Endothelial cell of umbilical vein (primary cell): ENCODE results near the gene CTU2. TPM values are rescaled to one million over a fixed set of nuclear protein-coding genes. Genes with fewer than 3 reads are reported as not detected.

Experiments
- BruUV-seq: library from RNA; stranded (reverse); fragments of 400-500 nt; replicated peaks from 2 replicates; lab custom pipeline; 2021; lab: Mats Ljungman, UMichigan
- CTCF ChIA-PET: fragments of 300-600, 350-600 bp; sonication (Branson Sonifier 250); formaldehyde crosslinking; loops from one replicate; lab custom pipeline; 2021; ENCODE audit warnings: antibody characterized with exemption, inconsistent platforms; lab: Charles Lee
- POLR2A ChIA-PET: fragments of 300-600, 350-600 bp; sonication (Branson Sonifier 250); formaldehyde crosslinking; loops from one replicate; lab custom pipeline; 2021; ENCODE audit warnings: antibody characterized with exemption, inconsistent platforms; lab: Charles Lee
- DNase-seq: peaks from one replicate; pipeline ENCODE4 v3.0.0-alpha.2; 2011; ENCODE audit warnings: low read depth, low spot score
- FAIRE-seq: peaks from 2 replicates; lab custom pipeline; 2011; peaks lifted over from hg19 to GRCh38; lab: Jason Lieb, UNC
- H2AFZ ChIP-seq: 2 replicates; pipeline ENCODE4 v1.6.0; 2012; ENCODE audit warnings: low read depth, low read length, control low read depth, inconsistent platforms
- H3K27ac ChIP-seq: 2 replicates; pipeline ENCODE4 v1.5.1; 2011; ENCODE audit warnings: low read depth, mild to moderate bottlenecking, control low read depth, low read length, moderate library complexity; ENCODE audit not compliant: insufficient read depth
- H3K27me3 ChIP-seq, 2 experiments: 2 replicates each; pipeline versions ENCODE4 v1.6.0 to v1.6.1; 2011; ENCODE audit warnings: low read length in 2 of 2, mixed read lengths in 1 of 2; ENCODE audit not compliant: control insufficient read depth in 2 of 2, insufficient read depth in 2 of 2
- H3K36me3 ChIP-seq, 2 experiments: 2 replicates in 1 of 2; 3 replicates in 1 of 2; pipeline ENCODE4 v1.5.1; 2011; ENCODE audit warnings: low read length in 2 of 2, mild to moderate bottlenecking in 1 of 2, moderate library complexity in 1 of 2; ENCODE audit not compliant: control insufficient read depth in 2 of 2, insufficient read depth in 2 of 2; ENCODE audit errors: extremely low read depth in 1 of 2
- H3K4me1 ChIP-seq: 3 replicates; pipeline ENCODE4 v1.5.1; 2011; ENCODE audit warnings: mild to moderate bottlenecking, low read length; ENCODE audit not compliant: control insufficient read depth, insufficient read depth; ENCODE audit errors: extremely low read depth
- H3K4me2 ChIP-seq: 2 replicates; pipeline ENCODE4 v1.6.1; 2011; ENCODE audit warnings: low read length, control low read depth, mixed read lengths; ENCODE audit not compliant: insufficient read depth
- H3K4me3 ChIP-seq, 3 experiments: fragments of 200-600 bp in 1 of 3; sonication (generic), shearing (Covaris generic) in 1 of 3; replicated peaks in 1 of 3; 2 replicates each; pipeline ENCODE4 v1.5.1; 2011 to 2016; ENCODE audit warnings: control low read depth in 3 of 3, low read length in 3 of 3, mild to moderate bottlenecking in 2 of 3, inconsistent platforms in 1 of 3, low read depth in 1 of 3, moderate library complexity in 1 of 3; ENCODE audit not compliant: insufficient read depth in 1 of 3
- H3K79me2 ChIP-seq: 2 replicates; pipeline ENCODE4 v1.6.0; 2012; ENCODE audit warnings: low read length, inconsistent platforms; ENCODE audit not compliant: control insufficient read depth, insufficient read depth
- H3K9ac ChIP-seq: replicated peaks from 2 replicates; pipeline ENCODE3; 2011; ENCODE audit warnings: low read length, control low read depth; ENCODE audit not compliant: insufficient read depth; ENCODE audit errors: extremely low read depth
- H3K9me1 ChIP-seq: replicated peaks from 3 replicates; pipeline ENCODE4 v1.6.0; 2011; ENCODE audit warnings: mild to moderate bottlenecking, low read length; ENCODE audit not compliant: control insufficient read depth, insufficient read depth; ENCODE audit errors: extremely low read depth
- H3K9me3 ChIP-seq: replicated peaks from 2 replicates; pipeline ENCODE4 v1.5.1; 2012; ENCODE audit warnings: low read length, inconsistent platforms; ENCODE audit not compliant: control insufficient read depth, insufficient read depth
- H4K20me1 ChIP-seq: replicated peaks from 2 replicates; pipeline ENCODE3; 2011; ENCODE audit warnings: mild to moderate bottlenecking, low read length; ENCODE audit not compliant: control insufficient read depth, insufficient read depth; ENCODE audit errors: extremely low read depth
- EZH2 ChIP-seq: IDR thresholded peaks from 2 replicates; pipeline ENCODE4 v1.6.1; 2012; ENCODE audit warnings: borderline replicate concordance, low read depth, mild to moderate bottlenecking, moderate library complexity, low read length, inconsistent platforms; ENCODE audit not compliant: severe bottlenecking
- FOS ChIP-seq: IDR thresholded peaks from 2 replicates; pipeline ENCODE4 v1.6.1; 2011; ENCODE audit warnings: mild to moderate bottlenecking, low read length, moderate library complexity, borderline replicate concordance; ENCODE audit not compliant: insufficient read depth
- GATA2 ChIP-seq: IDR thresholded peaks from 2 replicates; pipeline ENCODE4 v1.7.0; 2011; ENCODE audit warnings: low read depth, mild to moderate bottlenecking, moderate library complexity, mixed read lengths, low read length; ENCODE audit not compliant: insufficient read length, insufficient read depth
- JUN ChIP-seq: IDR thresholded peaks from 2 replicates; pipeline ENCODE4 v1.6.1; 2011; ENCODE audit warnings: borderline replicate concordance, low read depth; ENCODE audit not compliant: insufficient read length, insufficient read depth
- MYC ChIP-seq: IDR thresholded peaks from one replicate; pipeline ENCODE4 v1.6.1; 2011; ENCODE audit warnings: mild to moderate bottlenecking, low read depth, low read length
- POLR2A ChIP-seq: IDR thresholded peaks from 2 replicates; pipeline ENCODE4 v1.6.1; 2012; ENCODE audit warnings: low read depth, mild to moderate bottlenecking, control low read depth, low read length
- POLR2AphosphoS5 ChIP-seq: IDR thresholded peaks from 2 replicates; pipeline ENCODE4 v1.6.1; 2012; ENCODE audit warnings: low read depth, mild to moderate bottlenecking, control low read depth, low read length, moderate library complexity; ENCODE audit not compliant: insufficient read depth
- dilution Hi-C: fragments of 300-500 bp; cut with MboI; formaldehyde crosslinking; loops from one replicate; pipeline ENCODE4 v1.15.0; 2019; ENCODE audit warnings: low sequenced_read_pairs; ENCODE audit not compliant: extremely low pct_ligation_motif_present
- intact Hi-C: fragments of 100-400 bp; cut with micrococcal nuclease; formaldehyde crosslinking; loops from one replicate; pipeline ENCODE4 v1.10.0; 2022
- polyA plus RNA-seq, 4 experiments: library from polyadenylated mRNA; depleted of rRNA in 3 of 4; stranded (reverse) in 3 of 4; unstranded in 1 of 4; fragments of >200 nt; gene quantifications; 2 replicates each; pipeline versions ENCODE4 v1.2.1 to v1.2.3, GENCODE V29; 2011 to 2012; ENCODE audit warnings: missing spikeins in 1 of 4
- total RNA-seq: library from RNA; stranded (reverse); gene quantifications from 2 replicates; pipeline ENCODE4 v1.2.3, GENCODE V29; 2021
- TF ChIP-seq, protein P1 (sequence below), 2 donors: IDR thresholded peaks; 1 replicate in 1 of 2; 2 replicates in 1 of 2; pipeline ENCODE4 v1.5.1; 2011; ENCODE audit warnings: low read length in 2 of 2, mild to moderate bottlenecking in 2 of 2, moderate library complexity in 2 of 2, control low read depth in 1 of 2, inconsistent platforms in 1 of 2, low read depth in 1 of 2; ENCODE audit not compliant: insufficient read depth in 1 of 2; ENCODE audit errors: extremely low read depth in 1 of 2
- TF ChIP-seq, protein P2 (sequence below): IDR thresholded peaks from 2 replicates; pipeline ENCODE4 v1.6.1; 2011; ENCODE audit not compliant: insufficient read depth, insufficient read length

CTU2 gene
- total and polyA plus RNA-seq, 2 donors (not counting 3 experiments of a cell fraction or from before 2014, with no cell fraction given): 26.1 to 33.7 TPM

DNA sequence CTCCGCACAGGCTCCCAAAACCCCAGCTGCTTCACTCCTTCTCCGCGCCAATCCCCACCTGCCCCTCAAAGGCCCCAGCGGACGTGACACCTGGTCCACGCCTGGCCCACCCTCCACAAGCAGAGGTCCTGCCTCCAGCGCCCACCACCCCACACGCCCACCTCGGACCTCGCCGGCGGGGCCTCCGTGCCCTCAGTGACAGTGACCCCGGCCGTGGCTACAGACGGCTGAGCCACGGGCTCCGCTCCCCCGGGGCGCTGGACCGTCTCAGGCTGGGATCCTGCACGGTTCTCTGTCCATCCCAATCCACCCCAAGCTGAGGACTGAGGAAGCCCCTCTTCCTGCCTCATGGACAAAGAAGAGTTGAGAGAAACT, 53.7 kb downstream of the CTU2 start:
- Histone ChIP-seq H3K79me2 (peaks cover 90% of the 10 kb centered on the region), H4K20me1 (no peaks in the 10 kb centered on the region), H3K27ac (no peak overlapping the region), H3K4me2 (no peak overlapping the region), H3K9me1 (no peaks in the 10 kb centered on the region), H3K4me3 (no peak overlapping the region), H3K9ac (no peak overlapping the region), H3K4me1 (peaks cover 9% of the 10 kb centered on the region), H2AFZ (no peak overlapping the region), H3K27me3 (no peaks in the 10 kb centered on the region), H3K9me3 (no peaks in the 10 kb centered on the region), H3K36me3 (peaks cover 0 to 12% of the 10 kb centered on the region in 2 experiments)
- DNase-seq (no peak), FAIRE-seq (no peak)
- BruUV-seq: no TSS peak
- CTCF ChIA-PET: interaction anchor here (1.3 to 3.6 kb wide), 4 partner anchors 9 to 24 kb away, joined by 3 to 15 read pairs (median 8); partner anchors contain the start of gene PIEZO1
- POLR2A ChIA-PET: no interaction called here
- TF ChIP-seq, protein P1, sequence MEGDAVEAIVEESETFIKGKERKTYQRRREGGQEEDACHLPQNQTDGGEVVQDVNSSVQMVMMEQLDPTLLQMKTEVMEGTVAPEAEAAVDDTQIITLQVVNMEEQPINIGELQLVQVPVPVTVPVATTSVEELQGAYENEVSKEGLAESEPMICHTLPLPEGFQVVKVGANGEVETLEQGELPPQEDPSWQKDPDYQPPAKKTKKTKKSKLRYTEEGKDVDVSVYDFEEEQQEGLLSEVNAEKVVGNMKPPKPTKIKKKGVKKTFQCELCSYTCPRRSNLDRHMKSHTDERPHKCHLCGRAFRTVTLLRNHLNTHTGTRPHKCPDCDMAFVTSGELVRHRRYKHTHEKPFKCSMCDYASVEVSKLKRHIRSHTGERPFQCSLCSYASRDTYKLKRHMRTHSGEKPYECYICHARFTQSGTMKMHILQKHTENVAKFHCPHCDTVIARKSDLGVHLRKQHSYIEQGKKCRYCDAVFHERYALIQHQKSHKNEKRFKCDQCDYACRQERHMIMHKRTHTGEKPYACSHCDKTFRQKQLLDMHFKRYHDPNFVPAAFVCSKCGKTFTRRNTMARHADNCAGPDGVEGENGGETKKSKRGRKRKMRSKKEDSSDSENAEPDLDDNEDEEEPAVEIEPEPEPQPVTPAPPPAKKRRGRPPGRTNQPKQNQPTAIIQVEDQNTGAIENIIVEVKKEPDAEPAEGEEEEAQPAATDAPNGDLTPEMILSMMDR (IDR thresholded peaks at IDR 0.05; ENCODE audit: extremely low read depth in 1 of 2, insufficient read depth in 1 of 2, low read depth in 1 of 2, low read length in 2 of 2): no peak
- TF ChIP-seq, protein P2, sequence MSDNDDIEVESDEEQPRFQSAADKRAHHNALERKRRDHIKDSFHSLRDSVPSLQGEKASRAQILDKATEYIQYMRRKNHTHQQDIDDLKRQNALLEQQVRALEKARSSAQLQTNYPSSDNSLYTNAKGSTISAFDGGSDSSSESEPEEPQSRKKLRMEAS: no peak
- TF ChIP-seq POLR2AphosphoS5 (no peak), FOS (no peak), EZH2 (no peak), GATA2 (no peak), POLR2A (no peak), MYC (no peak), JUN (no peak)
- dilution Hi-C loops: no loop called here
- intact Hi-C loops: no loop called here
